LNCaP clone FGC (cell line): ENCODE data around the gene ANO2.

Experiments used
- DNase-seq: peaks from one replicate; pipeline ENCODE4 v3.0.0-alpha.2; 2011; ENCODE audit warnings: low read depth
- H3K4me3 ChIP-seq: 2 replicates; pipeline ENCODE4 v1.5.1; 2011; ENCODE audit warnings: mild to moderate bottlenecking, low read depth, low read length, control low read depth
- CTCF ChIP-seq: IDR thresholded peaks from 2 replicates; pipeline ENCODE4 v1.5.1; 2012; ENCODE audit warnings: mild to moderate bottlenecking; ENCODE audit not compliant: control insufficient read depth, insufficient read depth; ENCODE audit errors: extremely low read depth

ANO2 gene

DNA sequence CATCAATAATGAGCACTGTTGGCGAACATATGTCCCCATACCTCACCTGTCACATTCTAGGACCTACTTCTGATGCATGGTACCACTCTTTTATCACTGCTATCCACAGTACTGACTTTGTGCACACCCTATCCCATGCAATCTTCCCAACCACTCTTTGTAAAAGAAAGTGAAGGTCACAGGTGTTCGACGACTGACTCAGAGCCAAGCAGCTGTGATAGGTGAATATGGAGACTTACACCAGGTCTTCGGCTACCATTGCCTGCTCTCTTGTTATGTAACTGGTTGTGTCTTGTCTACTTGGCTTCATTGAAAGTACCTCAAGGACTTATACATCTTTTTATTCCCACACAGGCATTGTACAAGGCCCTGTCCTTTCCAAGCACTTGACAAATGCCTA is 169.0 kb downstream of the ANO2 start:
- no peak for DNase-seq
- H3K4me3 ChIP-seq = no peak overlapping the region
- TF ChIP-seq CTCF = no peak

DNA sequence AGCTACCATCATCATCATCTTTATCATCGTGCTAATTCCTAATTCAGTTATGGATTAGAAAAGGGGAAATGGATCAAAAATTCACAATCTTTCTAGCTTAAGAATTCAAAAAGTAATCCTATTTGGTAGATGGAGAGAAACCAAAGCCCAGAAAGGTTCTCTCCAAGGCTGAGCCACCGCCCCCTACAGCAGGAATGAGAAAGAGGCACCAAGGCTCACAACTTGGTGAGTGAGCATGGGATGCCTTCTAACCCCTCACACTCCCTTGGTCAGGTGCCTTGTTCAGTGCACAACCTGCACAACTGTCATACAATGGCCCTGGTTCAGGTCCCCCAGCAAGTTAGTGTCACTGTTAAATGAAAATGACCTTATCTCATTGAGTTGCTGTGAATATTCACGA is 171.5 kb downstream of the ANO2 start:
- H3K4me3 ChIP-seq = no peak overlapping the region
- DNase-seq = no peak
- TF ChIP-seq CTCF = no peak

DNA sequence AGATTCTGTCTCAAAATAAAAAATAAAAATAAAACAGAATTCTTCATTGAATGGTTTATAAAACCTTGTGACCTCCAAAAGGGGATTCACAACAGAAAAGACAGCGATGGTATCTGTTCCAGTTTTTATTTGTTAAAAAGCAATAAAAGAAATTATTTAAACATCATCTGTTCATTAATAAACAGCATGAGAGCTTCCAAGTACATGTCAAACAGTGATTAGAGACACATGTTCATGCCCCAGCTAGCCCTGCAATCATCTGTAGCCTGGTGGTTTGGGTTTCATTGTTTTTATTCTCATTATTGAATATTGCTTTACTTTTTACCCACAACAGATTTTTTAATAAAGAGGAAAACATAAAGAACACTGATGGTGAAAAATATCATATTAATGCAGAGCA is 173.3 kb downstream of the ANO2 start:
- H3K4me3 ChIP-seq = no peak overlapping the region
- no peak for DNase-seq
- no peak for TF ChIP-seq CTCF

GRCh38 chr12:5770727-5771126 is 174.3 kb downstream of the ANO2 start:
- no peak for TF ChIP-seq CTCF
- no peak overlapping the region for H3K4me3 ChIP-seq
- DNase-seq = no peak

GRCh38 chr12:5768581-5769196 is 176.4 kb downstream of the ANO2 start:
- DNase-seq = no peak
- no peak overlapping the region for H3K4me3 ChIP-seq
- no peak for TF ChIP-seq CTCF

- DNase-seq = no peak
- no peak for TF ChIP-seq CTCF
- no peak overlapping the region for H3K4me3 ChIP-seq
Measured at GRCh38 chr12:5768171-5768570, 176.9 kb downstream of the ANO2 start.

DNA sequence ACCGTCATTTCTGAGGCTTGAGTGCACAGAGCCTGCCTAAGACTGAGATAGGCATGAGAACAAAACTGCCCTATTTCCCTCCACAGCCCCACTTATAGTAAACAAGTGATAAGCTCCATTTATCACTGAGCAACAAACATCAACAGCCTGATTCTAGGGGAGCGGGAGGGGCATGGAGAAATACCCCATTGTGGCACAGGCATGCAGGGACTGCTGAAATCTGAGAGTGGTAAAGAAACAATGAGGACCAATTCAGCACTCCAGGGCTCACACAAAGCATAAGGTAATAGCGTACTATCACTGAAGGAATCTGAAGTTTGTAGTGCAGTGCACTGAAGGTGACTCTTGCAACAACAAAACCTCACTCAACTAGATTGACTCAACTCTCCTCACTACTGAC is 186.7 kb downstream of the ANO2 start:
- DNase-seq = no peak
- TF ChIP-seq CTCF = no peak
- no peak overlapping the region for H3K4me3 ChIP-seq
